ENCODE results near the gene TLE1.
"Not testable (repeated sequence)": the region's sequence is repeated elsewhere in the genome, so short reads cannot be mapped to it uniquely, and the experiment has no call there.

TLE1 gene

GRCh38 chr9:81693671-81694378 lies 4.5 kb upstream of the TLE1 start:
- Histone ChIP-seq H3K27me3 (ENCODE audit: insufficient read depth, poor library complexity, severe bottlenecking) (peaks cover 15% of the 10 kb centered on the region), H3K4me3 (replicated peaks; ENCODE audit: insufficient read depth, low read length) (no peak overlapping the region), H3K27ac (replicated peaks) (no peak overlapping the region)
- TF ChIP-seq, protein P1, sequence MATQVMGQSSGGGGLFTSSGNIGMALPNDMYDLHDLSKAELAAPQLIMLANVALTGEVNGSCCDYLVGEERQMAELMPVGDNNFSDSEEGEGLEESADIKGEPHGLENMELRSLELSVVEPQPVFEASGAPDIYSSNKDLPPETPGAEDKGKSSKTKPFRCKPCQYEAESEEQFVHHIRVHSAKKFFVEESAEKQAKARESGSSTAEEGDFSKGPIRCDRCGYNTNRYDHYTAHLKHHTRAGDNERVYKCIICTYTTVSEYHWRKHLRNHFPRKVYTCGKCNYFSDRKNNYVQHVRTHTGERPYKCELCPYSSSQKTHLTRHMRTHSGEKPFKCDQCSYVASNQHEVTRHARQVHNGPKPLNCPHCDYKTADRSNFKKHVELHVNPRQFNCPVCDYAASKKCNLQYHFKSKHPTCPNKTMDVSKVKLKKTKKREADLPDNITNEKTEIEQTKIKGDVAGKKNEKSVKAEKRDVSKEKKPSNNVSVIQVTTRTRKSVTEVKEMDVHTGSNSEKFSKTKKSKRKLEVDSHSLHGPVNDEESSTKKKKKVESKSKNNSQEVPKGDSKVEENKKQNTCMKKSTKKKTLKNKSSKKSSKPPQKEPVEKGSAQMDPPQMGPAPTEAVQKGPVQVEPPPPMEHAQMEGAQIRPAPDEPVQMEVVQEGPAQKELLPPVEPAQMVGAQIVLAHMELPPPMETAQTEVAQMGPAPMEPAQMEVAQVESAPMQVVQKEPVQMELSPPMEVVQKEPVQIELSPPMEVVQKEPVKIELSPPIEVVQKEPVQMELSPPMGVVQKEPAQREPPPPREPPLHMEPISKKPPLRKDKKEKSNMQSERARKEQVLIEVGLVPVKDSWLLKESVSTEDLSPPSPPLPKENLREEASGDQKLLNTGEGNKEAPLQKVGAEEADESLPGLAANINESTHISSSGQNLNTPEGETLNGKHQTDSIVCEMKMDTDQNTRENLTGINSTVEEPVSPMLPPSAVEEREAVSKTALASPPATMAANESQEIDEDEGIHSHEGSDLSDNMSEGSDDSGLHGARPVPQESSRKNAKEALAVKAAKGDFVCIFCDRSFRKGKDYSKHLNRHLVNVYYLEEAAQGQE (IDR thresholded peaks at IDR 0.05; ENCODE audit: insufficient replicate concordance, low read depth), result no peak
- TF ChIP-seq GABPA (IDR thresholded peaks at IDR 0.05; ENCODE audit: low read depth), result no peak
- TF ChIP-seq POLR2AphosphoS5 (IDR thresholded peaks at IDR 0.05; ENCODE audit: low read depth), result no peak
- TF ChIP-seq, protein P2, sequence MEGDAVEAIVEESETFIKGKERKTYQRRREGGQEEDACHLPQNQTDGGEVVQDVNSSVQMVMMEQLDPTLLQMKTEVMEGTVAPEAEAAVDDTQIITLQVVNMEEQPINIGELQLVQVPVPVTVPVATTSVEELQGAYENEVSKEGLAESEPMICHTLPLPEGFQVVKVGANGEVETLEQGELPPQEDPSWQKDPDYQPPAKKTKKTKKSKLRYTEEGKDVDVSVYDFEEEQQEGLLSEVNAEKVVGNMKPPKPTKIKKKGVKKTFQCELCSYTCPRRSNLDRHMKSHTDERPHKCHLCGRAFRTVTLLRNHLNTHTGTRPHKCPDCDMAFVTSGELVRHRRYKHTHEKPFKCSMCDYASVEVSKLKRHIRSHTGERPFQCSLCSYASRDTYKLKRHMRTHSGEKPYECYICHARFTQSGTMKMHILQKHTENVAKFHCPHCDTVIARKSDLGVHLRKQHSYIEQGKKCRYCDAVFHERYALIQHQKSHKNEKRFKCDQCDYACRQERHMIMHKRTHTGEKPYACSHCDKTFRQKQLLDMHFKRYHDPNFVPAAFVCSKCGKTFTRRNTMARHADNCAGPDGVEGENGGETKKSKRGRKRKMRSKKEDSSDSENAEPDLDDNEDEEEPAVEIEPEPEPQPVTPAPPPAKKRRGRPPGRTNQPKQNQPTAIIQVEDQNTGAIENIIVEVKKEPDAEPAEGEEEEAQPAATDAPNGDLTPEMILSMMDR (IDR thresholded peaks at IDR 0.05; ENCODE audit: insufficient read depth, low read length), result no peak
- no peak for DNase-seq (ENCODE audit: low read depth in 1 of 2, low spot score in 1 of 2)

- Histone ChIP-seq H3K4me3 (replicated peaks; ENCODE audit: insufficient read depth, low read length) (peak overlapping the region; percentile 69), H3K27ac (replicated peaks) (no peak overlapping the region), H3K27me3 (ENCODE audit: insufficient read depth, poor library complexity, severe bottlenecking) (peaks cover 35% of the 10 kb centered on the region)
- DNase-seq (ENCODE audit: low read depth in 1 of 2, low spot score in 1 of 2), result no peak
- TF ChIP-seq POLR2AphosphoS5 (IDR thresholded peaks at IDR 0.05; ENCODE audit: low read depth) (no peak), GABPA (IDR thresholded peaks at IDR 0.05; ENCODE audit: low read depth) (no peak), SPI1 (IDR thresholded peaks at IDR 0.05; ENCODE audit: borderline replicate concordance, low read depth) (no peak)
- TF ChIP-seq, protein P2 (IDR thresholded peaks at IDR 0.05; ENCODE audit: insufficient read depth, low read length), result no peak
- TF ChIP-seq, protein P1 (IDR thresholded peaks at IDR 0.05; ENCODE audit: insufficient replicate concordance, low read depth), result no peak
Measured at GRCh38 chr9:81690251-81690851, 1.0 kb upstream of the TLE1 start.

- not testable (repeated sequence) for H3K27ac ChIP-seq (replicated peaks); DNase-seq (ENCODE audit: low read depth in 1 of 2, low spot score in 1 of 2)
- Histone ChIP-seq H3K27me3 (ENCODE audit: insufficient read depth, poor library complexity, severe bottlenecking) (peaks cover 38% of the 10 kb centered on the region), H3K4me3 (replicated peaks; ENCODE audit: insufficient read depth, low read length) (peak overlapping the region; percentile 69)
Measured at GRCh38 chr9:81689093-81689342, 329 bp downstream of the TLE1 start.

DNA sequence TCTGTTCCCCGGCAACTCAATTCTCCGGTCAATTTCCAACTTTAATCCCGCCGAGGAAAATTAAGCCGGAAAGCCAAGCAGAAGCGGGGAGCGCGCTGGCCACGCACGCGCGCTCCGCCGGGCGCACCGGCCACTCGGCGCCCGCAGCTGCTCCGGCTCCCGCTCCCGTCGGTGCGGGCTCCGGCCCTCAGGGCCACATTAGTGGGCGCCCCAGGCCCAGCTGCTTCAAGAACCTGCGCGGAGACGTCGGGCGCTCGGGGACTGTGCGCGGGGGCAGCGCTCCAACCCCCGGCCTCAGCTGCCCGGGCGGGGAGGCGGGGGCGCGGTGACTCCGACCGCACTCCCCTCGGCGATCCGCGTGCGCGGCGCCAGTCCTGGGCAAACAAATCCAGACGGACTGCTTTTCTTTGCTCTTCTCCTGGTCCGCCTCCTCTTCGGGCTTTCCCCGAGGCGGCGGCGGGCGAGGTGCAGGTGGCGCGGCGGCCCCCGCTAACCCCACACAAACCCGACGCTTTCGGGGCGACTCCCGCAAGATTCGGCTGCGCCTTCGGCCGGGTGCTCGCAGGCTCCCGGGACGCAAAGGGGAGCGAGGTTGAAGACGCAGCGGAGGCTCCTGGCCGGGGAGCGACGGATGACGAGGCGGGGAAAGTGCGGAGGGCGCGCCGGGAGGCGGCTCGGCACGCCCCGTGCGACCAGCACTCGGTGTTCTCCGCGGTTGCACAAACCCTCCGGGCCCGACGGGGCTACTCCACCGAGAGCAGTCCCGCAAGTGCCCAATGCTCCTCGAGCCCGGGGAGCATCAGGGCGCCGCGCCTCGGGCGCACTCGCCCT lies 870 bp downstream of the TLE1 start:
- not testable (repeated sequence) for H3K27ac ChIP-seq (replicated peaks); DNase-seq (ENCODE audit: low read depth in 1 of 2, low spot score in 1 of 2)
- H3K27me3 ChIP-seq (ENCODE audit: insufficient read depth, poor library complexity, severe bottlenecking), result peaks cover 41% of the 10 kb centered on the region

More for the DNA sequence above, 870 bp downstream of the TLE1 start:
- peak overlapping the region; percentile 69 for H3K4me3 ChIP-seq (replicated peaks; ENCODE audit: insufficient read depth, low read length)
